Measurements from ENCODE around the gene PGF.
"Not testable (repeated sequence)": the region's sequence is repeated elsewhere in the genome, so short reads cannot be mapped to it uniquely, and the experiment has no call there.

Gene PGF

DNA sequence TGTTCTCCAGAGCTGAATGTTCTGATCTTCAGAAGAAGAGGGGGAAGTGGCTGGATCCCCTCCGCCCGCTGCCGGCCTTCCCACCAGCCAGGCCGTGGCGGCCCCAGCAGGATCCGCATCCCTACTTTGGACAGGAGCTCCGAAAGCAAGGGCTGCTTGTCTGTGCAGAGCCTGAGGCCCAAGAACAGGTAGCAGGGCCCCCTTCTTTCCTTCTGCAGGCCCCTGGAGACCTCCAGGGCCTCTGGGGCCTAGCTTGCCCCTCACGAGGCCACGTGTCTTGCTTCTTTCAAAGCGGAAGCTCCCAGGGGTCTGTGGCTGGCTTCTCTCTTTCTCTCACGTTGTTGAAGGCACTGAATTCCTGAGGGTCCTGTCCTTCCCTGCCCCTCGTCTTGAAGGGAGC lies 13.2 kb downstream of the PGF start:
- no peak for DNase-seq (ENCODE audit: low read depth in 2 of 2)

DNA sequence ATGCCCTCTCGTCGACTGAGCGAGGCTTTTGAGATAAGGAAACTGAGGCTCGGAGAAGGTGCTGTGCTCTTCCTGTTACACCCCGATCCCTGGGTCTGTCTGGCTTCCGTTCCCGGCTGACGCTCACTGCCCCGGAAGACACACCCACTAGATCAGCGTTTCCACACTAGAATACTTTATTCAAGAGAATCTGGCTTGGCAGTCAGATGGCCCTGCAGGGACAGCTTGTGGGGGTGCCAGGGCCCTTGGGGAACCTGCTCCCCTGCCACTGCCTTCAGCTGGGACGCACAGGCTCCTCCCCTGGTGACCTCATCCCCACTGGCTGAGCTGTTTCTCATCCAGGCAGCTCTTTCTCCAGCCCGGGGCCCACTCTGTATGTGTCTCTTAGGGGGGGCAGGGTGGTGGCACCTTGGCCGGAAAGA lies 13.7 kb downstream of the PGF start:
- DNase-seq (ENCODE audit: low read depth in 2 of 2) = peak; percentile 28 to 49

- DNase-seq (ENCODE audit: low read depth in 2 of 2) = no peak
Observed at GRCh38 chr14:74940956-74941565, 14.3 kb downstream of the PGF start.

DNA sequence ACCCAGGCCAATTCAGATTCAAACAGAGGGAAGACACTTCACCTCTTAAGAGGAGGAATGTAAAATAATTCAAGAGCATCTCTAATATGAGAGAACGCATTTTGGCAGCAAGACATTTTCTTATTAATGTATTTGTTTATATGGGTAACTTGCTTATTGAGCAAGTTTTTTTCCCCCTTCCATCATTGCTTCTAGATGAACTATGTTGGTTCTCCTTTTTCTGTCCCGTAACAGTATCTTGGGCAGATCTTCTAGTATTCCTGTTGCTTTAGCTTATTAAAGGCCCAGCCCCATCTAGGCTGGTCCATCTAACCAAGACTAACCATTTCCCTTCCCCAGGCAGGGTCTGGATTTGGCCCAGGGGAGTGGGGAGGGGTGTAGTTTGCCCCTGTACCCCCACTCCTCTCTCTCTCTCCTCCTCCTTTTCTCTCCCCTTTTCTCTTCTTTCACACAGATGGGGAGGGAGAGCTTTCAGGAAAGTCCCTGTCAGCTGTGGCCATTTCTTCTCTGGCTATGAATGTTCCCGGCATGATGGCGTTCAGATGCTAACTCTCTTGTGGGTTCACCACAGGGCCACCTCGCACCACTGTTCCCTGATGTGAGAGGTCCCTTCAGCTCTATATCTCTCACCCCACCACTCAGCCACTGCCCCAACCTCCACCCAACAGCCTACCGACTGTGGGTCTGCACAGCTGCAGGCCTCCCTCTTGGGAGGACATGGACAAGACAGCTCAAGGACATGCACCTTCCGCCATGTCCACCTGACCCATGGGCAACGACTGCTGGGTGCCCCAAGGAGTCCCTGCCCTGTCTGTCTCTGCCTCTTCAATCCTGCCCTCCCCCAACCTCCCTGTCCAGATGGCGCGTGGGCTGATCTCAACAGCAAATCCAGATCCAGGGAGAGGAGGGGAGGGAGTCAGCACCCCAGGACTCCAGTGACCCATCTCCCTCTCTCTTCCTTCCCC lies 16.6 kb downstream of the PGF start:
- no peak for DNase-seq (ENCODE audit: low read depth in 2 of 2)

GRCh38 chr14:74937171-74937570 lies 18.2 kb downstream of the PGF start:
- DNase-seq (ENCODE audit: low read depth in 2 of 2) = no peak

- no peak for DNase-seq (ENCODE audit: low read depth in 2 of 2)
Observed at GRCh38 chr14:74936731-74937130, 18.7 kb downstream of the PGF start.

- no peak for DNase-seq (ENCODE audit: low read depth in 2 of 2)
Observed at GRCh38 chr14:74936151-74936550, 19.2 kb downstream of the PGF start.

- no peak for DNase-seq (ENCODE audit: low read depth in 2 of 2)
Observed at GRCh38 chr14:74935360-74935680, 20.1 kb downstream of the PGF start.

DNA sequence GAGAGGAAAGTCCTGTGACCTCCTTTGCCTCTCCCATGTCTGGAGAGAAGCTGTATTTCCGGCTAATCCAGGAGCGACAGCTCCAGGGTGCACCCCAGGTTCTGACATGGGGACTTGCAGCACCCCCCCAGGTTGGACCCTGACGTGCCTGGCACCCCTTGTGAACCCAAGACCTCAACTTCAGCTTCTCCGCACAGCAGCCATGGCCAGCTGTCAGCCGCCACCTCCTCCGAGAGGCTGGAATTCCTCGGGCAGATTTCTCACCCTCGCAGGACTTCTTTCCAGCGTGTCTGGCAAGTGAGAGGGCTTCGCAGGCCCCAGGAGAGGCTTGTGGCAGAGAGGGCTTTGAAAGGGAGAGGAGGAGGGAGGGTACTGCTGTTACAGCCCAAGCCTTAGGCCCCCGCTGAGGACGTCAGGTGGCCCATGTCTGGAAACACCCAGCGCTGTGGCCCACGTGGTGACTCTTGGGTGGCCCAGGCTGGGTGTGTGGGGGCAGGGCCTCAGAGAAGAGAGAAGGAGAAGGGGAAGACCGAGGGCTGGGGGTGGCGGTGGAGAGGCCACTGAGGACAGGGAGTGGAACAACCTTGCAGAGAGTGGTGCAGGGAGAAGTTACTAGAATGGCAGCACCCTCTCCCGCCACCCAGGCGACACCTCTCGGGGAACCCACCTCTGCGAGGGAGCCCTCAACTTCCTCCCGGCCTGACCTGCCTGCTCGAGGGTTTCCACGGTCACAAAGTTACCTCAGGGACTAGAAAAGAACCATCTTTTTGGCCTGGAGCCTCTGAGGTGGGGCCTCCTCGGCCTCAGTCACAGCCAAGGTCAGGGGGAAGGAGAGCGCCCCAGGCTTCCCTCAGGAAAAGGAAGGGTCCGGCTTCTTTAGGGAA lies 20.7 kb downstream of the PGF start:
- no peak for DNase-seq (ENCODE audit: low read depth in 2 of 2)

- no peak for DNase-seq (ENCODE audit: low read depth in 2 of 2)
Observed at GRCh38 chr14:74934041-74934440, 21.4 kb downstream of the PGF start.

DNA sequence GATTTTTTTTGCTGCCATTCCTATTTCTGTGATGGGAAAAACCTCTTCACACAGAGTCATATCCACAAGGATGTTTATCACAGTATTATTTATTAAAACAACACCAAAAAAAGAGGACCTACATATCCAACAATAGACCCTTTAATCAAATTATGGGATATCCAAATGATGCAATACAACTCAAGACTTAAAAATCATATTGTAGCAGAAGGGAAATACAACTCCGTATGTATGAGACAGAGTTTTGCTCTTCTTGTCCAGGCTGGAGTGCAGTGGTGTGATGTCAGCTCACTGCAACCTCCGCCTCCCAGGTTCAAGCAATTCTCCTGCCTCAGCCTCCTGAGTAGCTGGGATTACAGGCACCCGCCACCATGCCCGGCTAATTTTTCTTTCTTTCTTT lies 22.5 kb downstream of the PGF start:
- DNase-seq (ENCODE audit: low read depth in 2 of 2) = not testable (repeated sequence)

- no peak for DNase-seq (ENCODE audit: low read depth in 2 of 2)
Observed at GRCh38 chr14:74932401-74932901, 22.9 kb downstream of the PGF start.

GRCh38 chr14:74931744-74932143 lies 23.7 kb downstream of the PGF start:
- not testable (repeated sequence) for DNase-seq (ENCODE audit: low read depth in 2 of 2)

DNA sequence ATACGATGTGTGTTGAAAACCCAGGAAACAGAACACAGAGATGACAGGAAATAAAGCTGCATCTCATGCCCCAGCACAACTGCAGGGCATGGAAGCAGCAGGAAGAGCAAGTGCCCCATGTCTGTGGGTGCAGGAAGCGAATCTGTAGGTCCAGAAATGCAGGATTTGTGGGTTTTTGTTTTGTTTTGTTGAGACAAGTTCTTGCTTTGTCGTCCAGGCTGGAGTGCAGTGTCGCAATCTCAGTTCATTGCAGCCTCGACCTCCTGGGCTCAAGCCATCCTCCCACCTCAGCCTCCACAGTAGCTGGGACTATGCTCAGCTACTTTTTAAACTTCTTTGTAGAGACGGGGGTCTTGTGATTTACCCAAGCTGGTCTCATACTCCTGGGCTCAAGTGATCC lies 26.2 kb downstream of the PGF start:
- no peak for DNase-seq (ENCODE audit: low read depth in 2 of 2)

- no peak for DNase-seq (ENCODE audit: low read depth in 2 of 2)
Observed at GRCh38 chr14:74927225-74927624, 28.2 kb downstream of the PGF start.

- DNase-seq (ENCODE audit: low read depth in 2 of 2) = no peak
Observed at GRCh38 chr14:74924061-74924460, 31.3 kb downstream of the PGF start.

DNA sequence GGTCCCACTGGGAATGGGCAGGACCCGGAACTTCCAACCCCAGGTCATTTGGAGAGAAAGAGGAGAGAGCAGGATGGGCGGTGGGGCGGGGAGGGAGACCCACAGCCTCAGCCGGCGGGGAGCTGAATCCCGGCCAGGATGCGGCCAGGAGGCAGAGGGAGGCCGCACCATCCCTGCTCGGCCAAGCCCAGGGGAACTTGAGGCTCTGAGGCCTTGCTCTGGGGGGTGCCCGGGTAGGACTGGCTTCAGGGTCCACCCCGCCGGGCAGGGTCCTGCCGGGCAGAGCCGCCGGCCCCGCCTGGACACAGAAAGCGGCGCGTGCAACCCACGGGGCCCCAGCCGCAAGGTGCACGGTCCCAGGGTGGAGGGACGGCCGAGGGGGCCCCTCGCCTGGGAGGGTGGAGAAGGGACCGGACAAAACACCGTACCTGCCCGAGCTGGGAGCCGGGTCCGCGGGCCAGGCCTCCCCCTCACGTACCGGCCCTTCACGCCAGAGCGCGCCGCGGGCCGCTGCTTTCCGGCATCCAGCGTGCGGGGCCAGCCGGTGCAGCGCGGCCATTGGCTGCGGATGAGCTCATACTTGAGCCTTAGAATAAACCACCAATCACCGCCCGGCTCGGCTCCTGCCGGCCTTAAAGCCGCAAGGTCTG lies 32.5 kb downstream of the PGF start, which contains the start of gene RPS6KL1:
RPS6KL1 (minus strand) TSS at position 509 of the 650 bp plus-strand sequence. CDS start 1,719 bp downstream, outside the sequence.
- DNase-seq (ENCODE audit: low read depth in 2 of 2) = peak in 1 of 2 donors; percentile 26

DNA sequence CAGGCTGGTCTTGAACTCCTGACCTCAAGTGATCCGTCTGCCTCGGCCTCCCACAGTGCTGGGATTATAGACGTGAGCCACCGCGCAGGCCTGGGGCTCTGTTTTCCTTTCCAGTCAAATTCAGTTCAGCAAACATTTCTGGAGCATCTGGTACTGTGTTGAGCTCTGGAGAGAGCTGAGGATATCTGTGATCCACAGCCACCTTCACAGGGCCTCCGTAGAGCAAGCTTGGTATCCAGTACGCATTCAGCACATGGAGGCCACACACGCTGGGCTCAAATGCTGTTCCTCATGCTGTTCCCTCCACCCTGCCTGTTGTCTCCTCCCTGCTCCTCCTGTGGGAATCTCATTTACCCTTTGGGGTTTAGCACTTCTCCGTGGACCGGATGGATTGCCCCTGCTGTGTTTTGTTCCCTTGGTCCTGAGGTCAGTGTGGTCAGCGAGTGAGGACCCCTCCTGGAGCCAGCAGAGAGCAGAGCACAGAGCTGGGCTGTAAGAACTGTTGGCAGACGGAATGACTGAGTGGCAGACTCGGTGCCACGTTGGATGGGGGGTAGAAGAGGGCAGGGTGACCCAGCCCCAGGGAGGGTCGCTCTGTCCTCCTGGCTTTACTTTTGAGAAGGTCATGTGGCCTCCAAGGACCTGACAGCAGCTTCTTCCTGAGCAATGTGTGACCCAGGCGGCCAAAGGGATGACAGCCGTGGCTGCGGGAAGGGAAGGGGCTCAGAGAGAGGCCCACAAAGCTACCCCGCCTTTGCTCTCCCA lies 33.2 kb downstream of the PGF start:
- DNase-seq (ENCODE audit: low read depth in 2 of 2) = no peak

DNA sequence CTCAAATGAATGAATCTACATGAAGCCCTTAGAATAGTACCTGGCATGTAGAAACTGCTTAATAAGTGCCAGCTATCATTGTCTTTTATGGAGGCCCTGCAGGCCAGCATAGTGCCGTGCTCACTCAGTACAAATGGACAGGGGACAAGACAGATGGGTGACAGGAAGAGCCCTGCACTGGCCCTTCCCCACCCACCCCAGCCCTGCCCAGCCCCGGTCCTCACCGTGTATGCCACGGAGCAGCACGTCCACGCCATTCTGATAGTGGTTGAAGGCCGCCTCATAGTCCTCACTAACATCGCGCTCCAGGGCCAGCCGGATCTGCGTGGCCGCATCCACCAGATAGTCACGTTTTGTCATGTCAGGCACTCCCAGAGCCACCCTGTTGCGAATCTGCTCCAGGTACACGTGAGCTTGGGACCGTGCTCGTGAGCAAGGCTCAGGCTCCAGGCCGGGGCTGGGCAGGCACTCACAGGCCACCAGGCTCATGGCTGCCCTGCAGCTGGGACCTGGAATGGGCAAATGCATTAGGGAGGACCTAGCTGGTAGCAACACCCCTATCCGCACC lies 34.3 kb downstream of the PGF start:
- no peak for DNase-seq (ENCODE audit: low read depth in 2 of 2)

- DNase-seq (ENCODE audit: low read depth in 2 of 2) = no peak
Observed at GRCh38 chr14:74920281-74920680, 35.1 kb downstream of the PGF start.

All from activated CD8-positive, alpha-beta memory T cell treated with anti-CD3 and anti-CD28 coated beads for 4 hours (primary cell).